ENCODE results near the gene GP2.
"Not testable (repeated sequence)": the region's sequence is repeated elsewhere in the genome, so short reads cannot be mapped to it uniquely, and the experiment has no call there.

Gene GP2

DNA sequence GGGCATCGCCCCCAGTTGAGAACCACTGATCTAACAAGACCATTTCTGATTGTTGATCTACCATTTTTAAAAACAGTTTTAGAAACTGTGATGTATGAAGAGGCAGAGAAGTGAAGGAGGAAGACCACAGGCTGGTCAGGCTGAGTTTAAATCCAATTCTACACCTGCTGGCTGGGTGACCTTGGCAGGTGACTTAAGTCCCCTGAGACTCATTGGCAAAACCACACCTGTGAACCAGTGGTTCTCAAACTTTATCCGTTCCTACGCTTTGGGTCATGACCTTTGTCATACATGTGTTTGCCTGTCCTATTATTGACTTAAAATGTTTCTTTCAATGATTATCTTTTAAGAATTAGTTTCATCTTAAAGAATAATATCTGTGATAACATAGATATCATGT lies 2.3 kb downstream of the GP2 start:
- H3K9ac ChIP-seq (ENCODE audit: low read length), result no peak overlapping the region
- H3K27me3 ChIP-seq (ENCODE audit: control insufficient read depth, insufficient read depth, low read length), result no peaks in the 10 kb centered on the region
- no peaks in the 10 kb centered on the region for H3K9me3 ChIP-seq (ENCODE audit: control insufficient read depth, insufficient read depth, low read depth, low read length)
- no peaks in the 10 kb centered on the region for H3K36me3 ChIP-seq (ENCODE audit: control insufficient read depth, insufficient read depth, low read length)
- no peak overlapping the region for H3K27ac ChIP-seq (ENCODE audit: low read depth, low read length)
- H3K4me3 ChIP-seq (ENCODE audit: low read depth, low read length), result no peak overlapping the region
- H3K4me1 ChIP-seq (ENCODE audit: control insufficient read depth, insufficient read depth, low read length), result no peaks in the 10 kb centered on the region

- Histone ChIP-seq H3K4me1 (ENCODE audit: control insufficient read depth, insufficient read depth, low read length) (no peaks in the 10 kb centered on the region), H3K36me3 (ENCODE audit: control insufficient read depth, insufficient read depth, low read length) (no peaks in the 10 kb centered on the region), H3K9ac (ENCODE audit: low read length) (no peak overlapping the region), H3K27me3 (ENCODE audit: control insufficient read depth, insufficient read depth, low read length) (no peaks in the 10 kb centered on the region), H3K27ac (ENCODE audit: low read depth, low read length) (no peak overlapping the region), H3K4me3 (ENCODE audit: low read depth, low read length) (no peak overlapping the region), H3K9me3 (ENCODE audit: control insufficient read depth, insufficient read depth, low read depth, low read length) (no peaks in the 10 kb centered on the region)
These were observed 3.7 kb downstream of the GP2 start for GRCh38 chr16:20323591-20324117.

DNA sequence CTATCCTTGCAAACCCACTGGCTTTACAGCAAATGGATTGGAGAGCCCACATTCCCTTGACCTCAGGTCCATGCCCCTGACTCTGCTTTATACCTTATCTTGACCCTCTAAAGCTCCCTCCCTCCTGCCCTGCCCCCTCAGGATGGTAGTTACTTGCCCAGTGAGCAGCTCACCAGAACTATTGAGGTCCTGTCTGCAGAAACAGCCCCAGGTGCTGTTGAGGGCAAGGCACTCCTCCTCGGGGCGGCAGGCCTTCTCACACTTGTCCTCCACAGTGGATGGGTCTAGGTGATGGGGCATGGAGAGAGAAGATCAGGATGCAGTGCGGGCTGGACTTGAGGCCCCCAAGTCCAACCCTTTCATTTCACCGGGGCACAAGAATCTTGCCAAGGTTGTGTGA lies 4.6 kb downstream of the GP2 start:
- no peak overlapping the region for H3K27ac ChIP-seq (ENCODE audit: low read depth, low read length)
- H3K4me3 ChIP-seq (ENCODE audit: low read depth, low read length), result no peak overlapping the region
- H3K27me3 ChIP-seq (ENCODE audit: control insufficient read depth, insufficient read depth, low read length), result no peaks in the 10 kb centered on the region; the same call in 1 of the 2 replicates
- no peaks in the 10 kb centered on the region for H3K4me1 ChIP-seq (ENCODE audit: control insufficient read depth, insufficient read depth, low read length)
- H3K9me3 ChIP-seq (ENCODE audit: control insufficient read depth, insufficient read depth, low read depth, low read length), result no peaks in the 10 kb centered on the region
- H3K36me3 ChIP-seq (ENCODE audit: control insufficient read depth, insufficient read depth, low read length), result no peaks in the 10 kb centered on the region
- H3K9ac ChIP-seq (ENCODE audit: low read length), result no peak overlapping the region

DNA sequence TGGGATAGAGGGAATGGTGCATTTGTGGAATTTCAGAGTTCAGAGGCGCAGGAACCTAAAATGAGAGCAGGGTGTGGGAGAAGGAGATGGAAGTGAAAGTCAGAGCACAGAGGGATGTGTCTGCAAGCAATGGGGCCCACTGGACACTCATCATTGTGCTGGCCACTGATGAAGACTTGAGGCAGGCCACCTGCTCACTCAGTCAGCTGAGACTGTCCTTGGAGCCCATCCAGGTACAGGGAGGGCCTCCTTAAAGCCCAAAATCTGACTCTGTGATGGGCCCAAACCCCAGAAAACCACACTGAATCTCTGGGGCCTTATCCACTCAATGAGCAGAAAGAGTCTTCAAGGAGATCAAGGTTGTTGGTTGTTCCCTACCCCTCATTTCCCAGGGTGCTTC lies 5.6 kb downstream of the GP2 start:
- H3K27me3 ChIP-seq (ENCODE audit: control insufficient read depth, insufficient read depth, low read length), result peaks cover 2% of the 10 kb centered on the region; the same call in 1 of the 2 replicates
- no peak overlapping the region for H3K27ac ChIP-seq (ENCODE audit: low read depth, low read length)
- H3K4me1 ChIP-seq (ENCODE audit: control insufficient read depth, insufficient read depth, low read length), result no peaks in the 10 kb centered on the region
- no peak overlapping the region for H3K9ac ChIP-seq (ENCODE audit: low read length)
- H3K36me3 ChIP-seq (ENCODE audit: control insufficient read depth, insufficient read depth, low read length), result no peaks in the 10 kb centered on the region
- H3K4me3 ChIP-seq (ENCODE audit: low read depth, low read length), result no peak overlapping the region
- H3K9me3 ChIP-seq (ENCODE audit: control insufficient read depth, insufficient read depth, low read depth, low read length), result no peaks in the 10 kb centered on the region

DNA sequence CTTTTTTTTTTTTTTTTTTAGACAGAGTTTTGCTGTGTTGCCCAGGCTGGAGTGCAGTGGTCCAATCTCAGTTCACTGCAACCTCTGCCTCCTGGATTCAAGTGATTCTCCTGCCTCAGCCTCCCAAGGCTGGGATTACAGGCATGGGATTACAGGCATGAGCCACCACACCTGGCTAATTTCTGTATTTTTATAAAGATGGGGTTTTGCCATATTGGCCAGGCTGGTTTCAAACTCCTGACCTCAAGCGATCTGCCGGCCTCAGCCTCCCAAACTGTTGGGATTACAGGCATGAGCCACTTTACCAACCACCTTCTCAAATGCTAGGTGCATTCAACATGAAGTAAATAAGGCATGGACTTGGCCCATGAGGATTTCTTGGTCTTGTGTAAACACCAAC lies 6.3 kb downstream of the GP2 start:
- not testable (repeated sequence) for H3K36me3 ChIP-seq (ENCODE audit: control insufficient read depth, insufficient read depth, low read length); H3K9ac ChIP-seq (ENCODE audit: low read length); H3K4me1 ChIP-seq (ENCODE audit: control insufficient read depth, insufficient read depth, low read length); H3K27ac ChIP-seq (ENCODE audit: low read depth, low read length); H3K9me3 ChIP-seq (ENCODE audit: control insufficient read depth, insufficient read depth, low read depth, low read length); H3K27me3 ChIP-seq (ENCODE audit: control insufficient read depth, insufficient read depth, low read length); H3K4me3 ChIP-seq (ENCODE audit: low read depth, low read length)

- no peak overlapping the region for H3K4me3 ChIP-seq (ENCODE audit: low read depth, low read length)
- no peak overlapping the region for H3K9ac ChIP-seq (ENCODE audit: low read length)
- H3K27ac ChIP-seq (ENCODE audit: low read depth, low read length), result no peak overlapping the region
- no peaks in the 10 kb centered on the region for H3K9me3 ChIP-seq (ENCODE audit: control insufficient read depth, insufficient read depth, low read depth, low read length)
- H3K4me1 ChIP-seq (ENCODE audit: control insufficient read depth, insufficient read depth, low read length), result no peaks in the 10 kb centered on the region
- H3K36me3 ChIP-seq (ENCODE audit: control insufficient read depth, insufficient read depth, low read length), result no peaks in the 10 kb centered on the region
- peaks cover 3% of the 10 kb centered on the region; the same call in 1 of the 2 replicates for H3K27me3 ChIP-seq (ENCODE audit: control insufficient read depth, insufficient read depth, low read length)
These were observed 6.7 kb downstream of the GP2 start for GRCh38 chr16:20320592-20320991.

GRCh38 chr16:20320178-20320577 lies 7.1 kb downstream of the GP2 start:
- Histone ChIP-seq H3K27ac (ENCODE audit: low read depth, low read length) (no peak overlapping the region), H3K9ac (ENCODE audit: low read length) (no peak overlapping the region), H3K27me3 (ENCODE audit: control insufficient read depth, insufficient read depth, low read length) (peaks cover 3% of the 10 kb centered on the region; the same call in 1 of the 2 replicates), H3K4me1 (ENCODE audit: control insufficient read depth, insufficient read depth, low read length) (no peaks in the 10 kb centered on the region), H3K9me3 (ENCODE audit: control insufficient read depth, insufficient read depth, low read depth, low read length) (no peaks in the 10 kb centered on the region), H3K4me3 (ENCODE audit: low read depth, low read length) (no peak overlapping the region), H3K36me3 (ENCODE audit: control insufficient read depth, insufficient read depth, low read length) (no peaks in the 10 kb centered on the region)

DNA sequence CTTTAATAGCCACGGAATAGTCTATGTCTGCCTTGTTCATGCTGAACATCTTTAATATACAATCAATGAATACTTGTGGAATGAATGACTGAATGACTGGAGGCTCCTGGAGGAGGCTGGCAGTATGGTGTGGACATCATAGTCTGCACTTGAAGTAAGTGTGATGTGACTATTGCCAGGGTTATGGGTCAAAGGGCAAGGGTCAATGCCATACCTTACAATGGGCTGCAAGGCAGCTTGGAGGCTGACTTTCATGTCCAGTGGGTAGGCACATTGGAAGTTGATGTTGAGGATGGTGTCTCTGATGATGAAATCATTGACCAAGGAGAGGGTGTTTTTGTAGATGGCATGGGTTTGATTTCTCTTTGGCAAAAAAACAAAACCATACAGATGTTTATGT lies 7.9 kb downstream of the GP2 start:
- Histone ChIP-seq H3K9ac (ENCODE audit: low read length) (no peak overlapping the region), H3K4me1 (ENCODE audit: control insufficient read depth, insufficient read depth, low read length) (no peaks in the 10 kb centered on the region; the same call in 1 of the 2 replicates), H3K27me3 (ENCODE audit: control insufficient read depth, insufficient read depth, low read length) (peaks cover 3% of the 10 kb centered on the region; the same call in 1 of the 2 replicates), H3K27ac (ENCODE audit: low read depth, low read length) (no peak overlapping the region), H3K4me3 (ENCODE audit: low read depth, low read length) (no peak overlapping the region), H3K36me3 (ENCODE audit: control insufficient read depth, insufficient read depth, low read length) (no peaks in the 10 kb centered on the region), H3K9me3 (ENCODE audit: control insufficient read depth, insufficient read depth, low read depth, low read length) (no peaks in the 10 kb centered on the region)

GRCh38 chr16:20318437-20318836 lies 8.9 kb downstream of the GP2 start:
- Histone ChIP-seq H3K4me1 (ENCODE audit: control insufficient read depth, insufficient read depth, low read length) (no peaks in the 10 kb centered on the region; the same call in 1 of the 2 replicates), H3K4me3 (ENCODE audit: low read depth, low read length) (no peak overlapping the region), H3K36me3 (ENCODE audit: control insufficient read depth, insufficient read depth, low read length) (no peaks in the 10 kb centered on the region)

GRCh38 chr16:20318006-20318405 lies 9.3 kb downstream of the GP2 start:
- Histone ChIP-seq H3K9me3 (ENCODE audit: control insufficient read depth, insufficient read depth, low read depth, low read length) (no peaks in the 10 kb centered on the region), H3K36me3 (ENCODE audit: control insufficient read depth, insufficient read depth, low read length) (no peaks in the 10 kb centered on the region), H3K4me3 (ENCODE audit: low read depth, low read length) (no peak overlapping the region), H3K27ac (ENCODE audit: low read depth, low read length) (no peak overlapping the region), H3K27me3 (ENCODE audit: control insufficient read depth, insufficient read depth, low read length) (peaks cover 3% of the 10 kb centered on the region; the same call in 1 of the 2 replicates), H3K4me1 (ENCODE audit: control insufficient read depth, insufficient read depth, low read length) (no peaks in the 10 kb centered on the region; the same call in 1 of the 2 replicates), H3K9ac (ENCODE audit: low read length) (no peak overlapping the region)

More at GRCh38 chr16:20318437-20318836, 8.9 kb downstream of the GP2 start:
- Histone ChIP-seq H3K9ac (ENCODE audit: low read length) (no peak overlapping the region), H3K27ac (ENCODE audit: low read depth, low read length) (no peak overlapping the region), H3K9me3 (ENCODE audit: control insufficient read depth, insufficient read depth, low read depth, low read length) (no peaks in the 10 kb centered on the region), H3K27me3 (ENCODE audit: control insufficient read depth, insufficient read depth, low read length) (peaks cover 3% of the 10 kb centered on the region; the same call in 1 of the 2 replicates)

DNA sequence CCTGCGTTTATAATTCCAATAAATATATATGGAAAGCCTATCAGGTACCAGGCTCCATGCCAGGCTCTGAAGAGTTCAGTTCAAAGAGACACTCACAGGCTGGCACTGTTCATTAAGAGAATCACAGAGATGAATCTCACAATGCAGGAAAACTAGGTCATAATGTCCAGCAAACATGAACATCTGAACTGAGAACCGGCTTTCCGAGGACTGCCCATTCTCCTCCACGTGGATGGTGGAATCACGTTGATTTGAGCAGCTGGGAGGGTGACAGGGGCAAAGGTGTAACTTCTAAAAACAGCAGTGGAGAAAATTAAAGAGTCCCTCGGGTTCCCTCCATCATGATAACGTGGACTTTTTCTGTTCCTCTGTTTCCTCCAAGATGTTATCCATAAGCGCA lies 10.2 kb downstream of the GP2 start:
- Histone ChIP-seq H3K9ac (ENCODE audit: low read length) (no peak overlapping the region), H3K4me1 (ENCODE audit: control insufficient read depth, insufficient read depth, low read length) (no peaks in the 10 kb centered on the region; the same call in 1 of the 2 replicates), H3K27me3 (ENCODE audit: control insufficient read depth, insufficient read depth, low read length) (peaks cover 3% of the 10 kb centered on the region; the same call in 1 of the 2 replicates), H3K4me3 (ENCODE audit: low read depth, low read length) (no peak overlapping the region), H3K27ac (ENCODE audit: low read depth, low read length) (no peak overlapping the region), H3K9me3 (ENCODE audit: control insufficient read depth, insufficient read depth, low read depth, low read length) (no peaks in the 10 kb centered on the region), H3K36me3 (ENCODE audit: control insufficient read depth, insufficient read depth, low read length) (no peaks in the 10 kb centered on the region)
